A673 (cell line): ENCODE results near the gene GRIFIN. TPM values are rescaled to one million over a fixed set of nuclear protein-coding genes. Genes with fewer than 3 reads are reported as not detected.

Experiments
- BruUV-seq: library from RNA; stranded (reverse); fragments of 400-500 nt; replicated peaks from 2 replicates; lab custom pipeline; 2021; lab: Mats Ljungman, UMichigan
- CTCF ChIA-PET: fragments of 300-600 bp; sonication (Branson Sonifier 250); formaldehyde crosslinking; loops from one replicate; lab custom pipeline; 2022; ENCODE audit warnings: antibody characterized with exemption; lab: Charles Lee
- POLR2A ChIA-PET: fragments of 300-600 bp; sonication (Branson Sonifier 250); formaldehyde crosslinking; loops from one replicate; lab custom pipeline; 2022; ENCODE audit warnings: antibody characterized with exemption; ENCODE audit not compliant: low non-redundant PET; lab: Charles Lee
- DNase-seq: peaks from one replicate; pipeline ENCODE4 v3.0.0-alpha.2; 2015; ENCODE audit warnings: low spot score
- H3K27ac ChIP-seq: fragments of 200-600 bp; sonication (generic); 2 replicates; pipeline ENCODE4 v1.5.1; 2016; ENCODE audit warnings: mixed run types, low read depth, mild to moderate bottlenecking, mixed read lengths, antibody characterized with exemption, low read length; ENCODE audit not compliant: poor library complexity, severe bottlenecking
- H3K27me3 ChIP-seq: fragments of 200-600 bp; sonication (generic); replicated peaks from 2 replicates; pipeline ENCODE4 v1.6.1; 2017; ENCODE audit warnings: mixed run types, low read depth, mild to moderate bottlenecking, mixed read lengths, antibody characterized with exemption, low read length; ENCODE audit not compliant: insufficient read depth, poor library complexity
- H3K36me3 ChIP-seq: fragments of 200-600 bp; sonication (generic); 2 replicates; pipeline ENCODE4 v1.6.1; 2016; ENCODE audit warnings: mixed run types, mild to moderate bottlenecking, mixed read lengths, antibody characterized with exemption, low read length; ENCODE audit not compliant: insufficient read depth, poor library complexity, severe bottlenecking
- H3K4me1 ChIP-seq: fragments of 200-600 bp; sonication (generic); 2 replicates; pipeline ENCODE4 v1.6.1; 2017; ENCODE audit warnings: mixed run types, mild to moderate bottlenecking, mixed read lengths, antibody characterized with exemption, low read length; ENCODE audit not compliant: insufficient read depth, poor library complexity, severe bottlenecking
- H3K4me3 ChIP-seq: fragments of 200-600 bp; sonication (generic); 2 replicates; pipeline ENCODE4 v1.5.1; 2016; ENCODE audit warnings: low read depth, mixed run types, mild to moderate bottlenecking, mixed read lengths, low read length; ENCODE audit not compliant: poor library complexity, severe bottlenecking
- H3K9me3 ChIP-seq: fragments of 200-600 bp; sonication (generic); 2 replicates; pipeline ENCODE4 v1.6.1; 2016; ENCODE audit warnings: mixed run types, low read depth, mild to moderate bottlenecking, mixed read lengths, antibody characterized with exemption, low read length; ENCODE audit not compliant: poor library complexity, severe bottlenecking
- EZH2 ChIP-seq: fragments of 200-600 bp; sonication (generic); IDR thresholded peaks from 2 replicates; pipeline ENCODE4 v1.6.1; 2017; ENCODE audit warnings: borderline replicate concordance, low read depth, mild to moderate bottlenecking, mixed read lengths, antibody characterized with exemption, low read length; ENCODE audit not compliant: poor library complexity, severe bottlenecking
- intact Hi-C: fragments of 100-400 bp; cut with micrococcal nuclease; formaldehyde crosslinking; loops from one replicate; pipeline ENCODE4 v1.10.0; 2022; ENCODE audit not compliant: unreplicated experiment
- total RNA-seq: library from RNA; stranded (reverse); gene quantifications from 2 replicates; pipeline ENCODE4 v1.2.3, GENCODE V29; 2021
- TF ChIP-seq, protein P1 (sequence below): fragments of 300-800, 200-600 bp; sonication (generic); conservative IDR thresholded peaks from 2 replicates; pipeline ENCODE4 v1.5.1; 2017; ENCODE audit warnings: low read depth, mild to moderate bottlenecking, antibody characterized with exemption, low read length, moderate library complexity, mixed read lengths

Gene GRIFIN
- total RNA-seq, 1 experiment from 2014 or later = not detected

DNA sequence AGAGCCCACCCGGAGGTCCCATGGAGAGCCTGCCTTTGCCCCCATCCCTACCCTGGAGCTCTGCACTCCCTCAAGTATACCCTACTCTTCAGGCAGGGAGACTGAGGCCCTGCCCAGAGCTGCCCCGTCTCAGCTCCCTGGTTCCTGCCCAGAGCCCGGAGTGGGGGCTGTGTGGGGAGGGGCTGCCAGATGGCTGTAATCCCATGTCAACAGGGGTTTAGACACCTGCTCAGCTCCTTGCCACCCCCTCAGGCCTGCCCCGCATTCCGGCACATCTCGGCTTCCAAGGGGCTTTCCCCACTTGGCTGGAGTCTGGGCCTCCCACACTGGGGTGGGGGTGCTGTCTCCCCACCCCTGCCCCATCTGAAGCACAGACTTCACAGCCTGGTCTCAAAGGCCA lies 22.5 kb upstream of the GRIFIN start:
- no peaks in the 10 kb centered on the region for H3K36me3 ChIP-seq
- intact Hi-C loops = no loop called here
- no peak for DNase-seq
- ChIA-PET CTCF (no interaction called here), POLR2A (interaction anchor here (0.6 kb wide), 1 partner anchor 964 kb away, joined by 4 read pairs; no protein-coding TSS in a partner anchor)
- H3K4me1 ChIP-seq = peaks cover 27% of the 10 kb centered on the region
- no TSS peak for BruUV-seq
- TF ChIP-seq, protein P1, sequence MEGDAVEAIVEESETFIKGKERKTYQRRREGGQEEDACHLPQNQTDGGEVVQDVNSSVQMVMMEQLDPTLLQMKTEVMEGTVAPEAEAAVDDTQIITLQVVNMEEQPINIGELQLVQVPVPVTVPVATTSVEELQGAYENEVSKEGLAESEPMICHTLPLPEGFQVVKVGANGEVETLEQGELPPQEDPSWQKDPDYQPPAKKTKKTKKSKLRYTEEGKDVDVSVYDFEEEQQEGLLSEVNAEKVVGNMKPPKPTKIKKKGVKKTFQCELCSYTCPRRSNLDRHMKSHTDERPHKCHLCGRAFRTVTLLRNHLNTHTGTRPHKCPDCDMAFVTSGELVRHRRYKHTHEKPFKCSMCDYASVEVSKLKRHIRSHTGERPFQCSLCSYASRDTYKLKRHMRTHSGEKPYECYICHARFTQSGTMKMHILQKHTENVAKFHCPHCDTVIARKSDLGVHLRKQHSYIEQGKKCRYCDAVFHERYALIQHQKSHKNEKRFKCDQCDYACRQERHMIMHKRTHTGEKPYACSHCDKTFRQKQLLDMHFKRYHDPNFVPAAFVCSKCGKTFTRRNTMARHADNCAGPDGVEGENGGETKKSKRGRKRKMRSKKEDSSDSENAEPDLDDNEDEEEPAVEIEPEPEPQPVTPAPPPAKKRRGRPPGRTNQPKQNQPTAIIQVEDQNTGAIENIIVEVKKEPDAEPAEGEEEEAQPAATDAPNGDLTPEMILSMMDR = no peak
- no peak for TF ChIP-seq EZH2
- H3K27me3 ChIP-seq = no peaks in the 10 kb centered on the region
- H3K27ac ChIP-seq = no peak overlapping the region
- no peaks in the 10 kb centered on the region for H3K9me3 ChIP-seq
- H3K4me3 ChIP-seq = no peak overlapping the region

DNA sequence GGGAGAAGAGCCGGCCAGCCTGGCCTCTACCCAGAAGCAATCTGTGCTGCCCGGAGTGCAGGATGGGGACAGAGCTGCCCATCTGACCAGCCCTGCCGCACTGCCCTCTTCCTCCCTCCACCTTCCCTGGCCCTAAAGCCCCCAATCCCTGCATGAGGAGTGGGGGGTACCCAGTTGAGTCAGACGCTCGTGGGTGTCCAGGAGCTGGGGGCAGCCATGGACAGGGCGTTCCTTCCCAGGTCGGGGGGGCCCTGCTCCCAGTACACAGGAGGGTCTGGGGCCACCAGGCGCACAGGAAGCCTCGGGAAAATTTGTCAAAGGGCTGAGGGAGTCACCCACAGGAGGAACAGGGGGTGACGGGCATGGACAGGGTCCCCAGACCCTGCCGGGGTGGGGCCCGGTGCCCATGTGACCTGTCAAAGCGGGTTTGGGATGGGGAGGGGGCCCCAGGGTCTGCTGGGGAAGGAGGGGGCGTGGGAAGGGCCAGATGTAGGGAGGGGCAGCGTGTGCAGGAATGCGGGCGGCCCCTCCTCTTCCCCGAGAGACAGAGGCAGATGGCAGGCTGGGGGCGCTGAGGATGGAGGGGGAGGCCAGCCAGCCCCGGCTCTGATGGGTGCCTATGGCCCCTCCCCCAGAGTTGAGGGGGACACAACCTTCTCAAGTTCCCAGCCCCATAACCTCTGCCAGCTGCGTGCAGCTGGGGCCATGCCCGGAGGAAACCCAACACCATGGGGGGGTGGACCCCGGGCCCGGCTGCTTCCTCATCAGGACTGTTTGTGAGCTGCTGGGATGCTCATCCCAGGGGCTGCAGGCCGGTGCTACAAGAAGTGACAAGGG lies 21.5 kb upstream of the GRIFIN start:
- H3K9me3 ChIP-seq = no peaks in the 10 kb centered on the region
- H3K27me3 ChIP-seq = no peaks in the 10 kb centered on the region
- peaks cover 17% of the 10 kb centered on the region for H3K4me1 ChIP-seq
- H3K27ac ChIP-seq = no peak overlapping the region
- POLR2A ChIA-PET = interaction anchor here (0.6 kb wide), 1 partner anchor 963 kb away, joined by 4 read pairs; no protein-coding TSS in a partner anchor
- BruUV-seq = no TSS peak
- intact Hi-C loops = no loop called here
- no peaks in the 10 kb centered on the region for H3K36me3 ChIP-seq
- TF ChIP-seq, protein P1 = no peak
- no peak for TF ChIP-seq EZH2
- CTCF ChIA-PET = no interaction called here
- no peak overlapping the region for H3K4me3 ChIP-seq
- no peak for DNase-seq

DNA sequence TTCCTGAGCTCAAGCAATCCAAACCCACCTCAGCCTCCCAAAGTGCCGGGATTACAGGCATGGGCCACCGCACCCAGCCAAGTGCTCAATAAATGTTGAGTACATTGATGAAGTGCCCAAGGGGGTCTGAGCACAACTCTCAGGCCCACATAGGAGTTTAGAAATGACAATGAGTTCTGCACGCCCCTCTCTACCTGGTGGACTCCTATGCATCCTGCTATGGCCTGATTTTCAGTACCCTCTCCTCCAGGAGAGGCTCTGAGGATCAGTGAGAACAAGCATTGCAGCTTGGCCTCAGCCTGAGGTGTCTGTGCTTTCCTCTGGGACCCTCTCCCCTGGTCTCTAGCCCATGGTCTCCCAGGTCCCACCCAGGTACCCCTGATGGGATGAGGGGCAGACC lies 20.9 kb upstream of the GRIFIN start:
- no TSS peak for BruUV-seq
- Histone ChIP-seq H3K36me3 (no peaks in the 10 kb centered on the region), H3K27me3 (no peaks in the 10 kb centered on the region), H3K9me3 (no peaks in the 10 kb centered on the region), H3K27ac (no peak overlapping the region), H3K4me3 (no peak overlapping the region), H3K4me1 (peaks cover 16% of the 10 kb centered on the region)
- ChIA-PET POLR2A (no interaction called here), CTCF (no interaction called here)
- intact Hi-C loops = no loop called here
- TF ChIP-seq EZH2 = no peak
- TF ChIP-seq, protein P1 = no peak
- no peak for DNase-seq
